Neural cell (in vitro differentiated cells): ENCODE data around the gene MCTP2.

Source experiments
- EP300 ChIP-seq: fragments of 450-650 bp; conservative IDR thresholded peaks from 2 replicates; pipeline ENCODE4 v1.6.1; 2014; ENCODE audit warnings: antibody characterized with exemption, mild to moderate bottlenecking, moderate library complexity; ENCODE audit not compliant: poor library complexity, severe bottlenecking
- MXI1 ChIP-seq: fragments of 450-650 bp; conservative IDR thresholded peaks from 2 replicates; pipeline ENCODE4 v1.6.1; 2014; ENCODE audit warnings: antibody characterized with exemption, mild to moderate bottlenecking; ENCODE audit not compliant: poor library complexity, severe bottlenecking
- POLR2AphosphoS5 ChIP-seq: IDR thresholded peaks from 2 replicates; pipeline ENCODE4 v1.6.1; 2012
- TAF1 ChIP-seq: IDR thresholded peaks from 2 replicates; pipeline ENCODE4 v1.6.1; 2012; ENCODE audit warnings: low read depth
- TF ChIP-seq, protein P1 (sequence below): fragments of 450-650 bp; IDR thresholded peaks from 2 replicates; pipeline ENCODE4 v1.5.1; 2014; ENCODE audit warnings: antibody characterized with exemption, mild to moderate bottlenecking, moderate library complexity; ENCODE audit not compliant: poor library complexity, severe bottlenecking
- TF ChIP-seq, protein P2 (sequence below): IDR thresholded peaks from 2 replicates; pipeline ENCODE4 v1.6.1; 2012; ENCODE audit warnings: borderline replicate concordance

DNA sequence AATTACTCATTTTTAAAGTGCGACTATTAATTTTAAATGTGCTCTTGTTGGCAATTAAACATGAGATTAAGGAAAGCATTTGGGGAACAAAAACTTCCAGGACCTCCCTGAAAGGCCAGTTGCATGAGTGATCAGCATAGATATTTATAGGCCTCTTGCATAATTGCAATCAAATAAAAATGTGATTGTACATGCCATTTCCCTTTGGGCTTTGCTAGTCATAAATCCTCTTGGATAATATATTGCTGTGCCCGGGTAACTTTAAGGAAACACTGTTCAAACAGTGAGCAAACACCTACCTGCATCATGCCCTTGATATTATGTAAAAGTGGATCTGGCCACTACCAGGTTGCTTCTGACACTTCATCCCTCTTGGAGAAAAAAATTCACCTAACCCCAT is 239.1 kb downstream of the MCTP2 start:
- TF ChIP-seq, protein P1, sequence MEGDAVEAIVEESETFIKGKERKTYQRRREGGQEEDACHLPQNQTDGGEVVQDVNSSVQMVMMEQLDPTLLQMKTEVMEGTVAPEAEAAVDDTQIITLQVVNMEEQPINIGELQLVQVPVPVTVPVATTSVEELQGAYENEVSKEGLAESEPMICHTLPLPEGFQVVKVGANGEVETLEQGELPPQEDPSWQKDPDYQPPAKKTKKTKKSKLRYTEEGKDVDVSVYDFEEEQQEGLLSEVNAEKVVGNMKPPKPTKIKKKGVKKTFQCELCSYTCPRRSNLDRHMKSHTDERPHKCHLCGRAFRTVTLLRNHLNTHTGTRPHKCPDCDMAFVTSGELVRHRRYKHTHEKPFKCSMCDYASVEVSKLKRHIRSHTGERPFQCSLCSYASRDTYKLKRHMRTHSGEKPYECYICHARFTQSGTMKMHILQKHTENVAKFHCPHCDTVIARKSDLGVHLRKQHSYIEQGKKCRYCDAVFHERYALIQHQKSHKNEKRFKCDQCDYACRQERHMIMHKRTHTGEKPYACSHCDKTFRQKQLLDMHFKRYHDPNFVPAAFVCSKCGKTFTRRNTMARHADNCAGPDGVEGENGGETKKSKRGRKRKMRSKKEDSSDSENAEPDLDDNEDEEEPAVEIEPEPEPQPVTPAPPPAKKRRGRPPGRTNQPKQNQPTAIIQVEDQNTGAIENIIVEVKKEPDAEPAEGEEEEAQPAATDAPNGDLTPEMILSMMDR: no peak
- TF ChIP-seq, protein P2, sequence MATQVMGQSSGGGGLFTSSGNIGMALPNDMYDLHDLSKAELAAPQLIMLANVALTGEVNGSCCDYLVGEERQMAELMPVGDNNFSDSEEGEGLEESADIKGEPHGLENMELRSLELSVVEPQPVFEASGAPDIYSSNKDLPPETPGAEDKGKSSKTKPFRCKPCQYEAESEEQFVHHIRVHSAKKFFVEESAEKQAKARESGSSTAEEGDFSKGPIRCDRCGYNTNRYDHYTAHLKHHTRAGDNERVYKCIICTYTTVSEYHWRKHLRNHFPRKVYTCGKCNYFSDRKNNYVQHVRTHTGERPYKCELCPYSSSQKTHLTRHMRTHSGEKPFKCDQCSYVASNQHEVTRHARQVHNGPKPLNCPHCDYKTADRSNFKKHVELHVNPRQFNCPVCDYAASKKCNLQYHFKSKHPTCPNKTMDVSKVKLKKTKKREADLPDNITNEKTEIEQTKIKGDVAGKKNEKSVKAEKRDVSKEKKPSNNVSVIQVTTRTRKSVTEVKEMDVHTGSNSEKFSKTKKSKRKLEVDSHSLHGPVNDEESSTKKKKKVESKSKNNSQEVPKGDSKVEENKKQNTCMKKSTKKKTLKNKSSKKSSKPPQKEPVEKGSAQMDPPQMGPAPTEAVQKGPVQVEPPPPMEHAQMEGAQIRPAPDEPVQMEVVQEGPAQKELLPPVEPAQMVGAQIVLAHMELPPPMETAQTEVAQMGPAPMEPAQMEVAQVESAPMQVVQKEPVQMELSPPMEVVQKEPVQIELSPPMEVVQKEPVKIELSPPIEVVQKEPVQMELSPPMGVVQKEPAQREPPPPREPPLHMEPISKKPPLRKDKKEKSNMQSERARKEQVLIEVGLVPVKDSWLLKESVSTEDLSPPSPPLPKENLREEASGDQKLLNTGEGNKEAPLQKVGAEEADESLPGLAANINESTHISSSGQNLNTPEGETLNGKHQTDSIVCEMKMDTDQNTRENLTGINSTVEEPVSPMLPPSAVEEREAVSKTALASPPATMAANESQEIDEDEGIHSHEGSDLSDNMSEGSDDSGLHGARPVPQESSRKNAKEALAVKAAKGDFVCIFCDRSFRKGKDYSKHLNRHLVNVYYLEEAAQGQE: no peak
- no peak for TF ChIP-seq EP300
- no peak for TF ChIP-seq TAF1
- TF ChIP-seq POLR2AphosphoS5: no peak
- TF ChIP-seq MXI1: no peak
